OCI-LY7 (cell line): ENCODE data around the gene UVSSA. TPM values are rescaled to one million over a fixed set of nuclear protein-coding genes. Genes with fewer than 3 reads are reported as not detected.

Experiments
- BruUV-seq: library from RNA; stranded (reverse); fragments of 400-500 nt; replicated peaks from 2 replicates; lab custom pipeline; 2021; lab: Mats Ljungman, UMichigan
- CTCF ChIA-PET: fragments of 300-600 bp; sonication (Branson Sonifier 250); formaldehyde crosslinking; loops from one replicate; lab custom pipeline; 2022; ENCODE audit warnings: antibody characterized with exemption; ENCODE audit not compliant: unreplicated experiment; lab: Charles Lee
- POLR2A ChIA-PET: fragments of 300-600 bp; sonication (Branson Sonifier 250); formaldehyde crosslinking; loops from one replicate; lab custom pipeline; 2022; ENCODE audit warnings: antibody characterized with exemption; lab: Charles Lee
- DNase-seq: peaks from one replicate; pipeline ENCODE4 v3.0.0-alpha.2; 2015; ENCODE audit warnings: low spot score
- H2AFZ ChIP-seq: fragments of 200-600 bp; sonication (generic), shearing (Covaris generic); 2 replicates; pipeline ENCODE4 v1.6.1; 2014; ENCODE audit warnings: mild to moderate bottlenecking, antibody characterized with exemption, low read length, moderate library complexity
- H3K27ac ChIP-seq: fragments of 200-600 bp; sonication (generic); 2 replicates; pipeline ENCODE4 v1.5.1; 2014; ENCODE audit warnings: mixed run types, low read depth, mild to moderate bottlenecking, moderate library complexity, low read length, inconsistent platforms; ENCODE audit not compliant: poor library complexity, severe bottlenecking
- H3K36me3 ChIP-seq: fragments of 200-600 bp; sonication (generic); 2 replicates; pipeline ENCODE4 v1.6.1; 2014; ENCODE audit warnings: mild to moderate bottlenecking, antibody characterized with exemption, low read length, moderate library complexity, mixed read lengths; ENCODE audit not compliant: insufficient read depth
- H3K4me1 ChIP-seq: fragments of 200-600 bp; sonication (generic); 2 replicates; pipeline ENCODE4 v1.5.1; 2014; ENCODE audit warnings: mild to moderate bottlenecking, low read length; ENCODE audit not compliant: insufficient read depth, poor library complexity, severe bottlenecking
- H3K4me2 ChIP-seq: fragments of 200-600 bp; sonication (generic); 2 replicates; pipeline ENCODE4 v1.6.1; 2014; ENCODE audit warnings: mild to moderate bottlenecking, low read length
- H3K4me3 ChIP-seq: fragments of 200-600 bp; sonication (generic); 2 replicates; pipeline ENCODE4 v1.5.1; 2014; ENCODE audit warnings: mild to moderate bottlenecking, low read depth, low read length; ENCODE audit not compliant: poor library complexity, severe bottlenecking
- H3K79me2 ChIP-seq: fragments of 200-600 bp; sonication (generic); 2 replicates; pipeline ENCODE4 v1.6.1; 2016; ENCODE audit warnings: low read depth, mild to moderate bottlenecking, low read length, moderate library complexity, mixed read lengths; ENCODE audit not compliant: insufficient read depth
- H3K9me2 ChIP-seq: fragments of 200-600 bp; sonication (generic); 2 replicates; pipeline ENCODE4 v1.6.1; 2016; ENCODE audit warnings: mild to moderate bottlenecking, low read length, mixed read lengths; ENCODE audit not compliant: insufficient read depth
- H3K9me3 ChIP-seq: fragments of 200-600 bp; sonication (generic); 2 replicates; pipeline ENCODE4 v1.6.1; 2014; ENCODE audit warnings: mild to moderate bottlenecking, mixed run types, low read length, mixed read lengths
- H4K20me1 ChIP-seq: fragments of 200-600 bp; sonication (generic); 2 replicates; pipeline ENCODE4 v1.6.1; 2014; ENCODE audit warnings: mild to moderate bottlenecking, antibody characterized with exemption, low read length, moderate library complexity, mixed read lengths; ENCODE audit not compliant: insufficient read depth
- CTCF ChIP-seq: fragments of 200-600 bp; sonication (generic); conservative IDR thresholded peaks from 2 replicates; pipeline ENCODE4 v1.5.1; 2014; ENCODE audit warnings: mild to moderate bottlenecking, antibody characterized with exemption, low read length, moderate library complexity, mixed read lengths
- EZH2phosphoT487 ChIP-seq: fragments of 200-600 bp; sonication (generic); IDR thresholded peaks from 2 replicates; pipeline ENCODE4 v1.6.1; 2018; ENCODE audit warnings: low read depth, borderline replicate concordance, mild to moderate bottlenecking, mixed run types, antibody characterized with exemption, low read length, moderate library complexity, mixed read lengths
- intact Hi-C: fragments of 100-400 bp; cut with micrococcal nuclease; formaldehyde crosslinking; loops from one replicate; pipeline ENCODE4 v1.10.0; 2022; ENCODE audit not compliant: unreplicated experiment
- total RNA-seq, 2 experiments: library from RNA; depleted of rRNA in 1 of 2; stranded (reverse); fragments of >200 nt in 1 of 2; shearing (Covaris generic) in 1 of 2; gene quantifications; 2 replicates each; pipeline ENCODE4 v1.2.3, GENCODE V29; 2014 to 2022

Gene UVSSA
- total RNA-seq, 2 experiments from 2014 or later, result 13.2 to 43.2 TPM

- H3K27ac ChIP-seq, result peak overlapping the region; percentile 61
- intact Hi-C loops, result loop anchor here (1.0 to 5.0 kb wide), 7 partner anchors 57 to 375 kb away; partner anchors contain the start of genes CTBP1, FGFRL1, MAEA and TACC3
- peaks cover 5% of the 10 kb centered on the region; the same call in 1 of the 2 replicates for H4K20me1 ChIP-seq
- H3K79me2 ChIP-seq, result peaks cover 17% of the 10 kb centered on the region; the same call in 1 of the 2 replicates
- CTCF ChIA-PET, result interaction anchor here (0.6 to 1.5 kb wide), 3 partner anchors 65 to 639 kb away, joined by 3 read pairs; no protein-coding TSS in a partner anchor
- no TSS peak for BruUV-seq
- H3K4me3 ChIP-seq, result peak overlapping the region; percentile 97
- POLR2A ChIA-PET, result interaction anchor here (0.6 to 2.1 kb wide), 4 partner anchors 56 to 242 kb away, joined by 3 to 10 read pairs (median 4); partner anchors contain the start of gene MAEA
- H3K9me2 ChIP-seq, result no peaks in the 10 kb centered on the region
- peaks cover 22% of the 10 kb centered on the region for H3K36me3 ChIP-seq
- peak; percentile 71 for DNase-seq
- TF ChIP-seq EZH2phosphoT487 (no peak), CTCF (peak; percentile 51; the same call in 1 of the 2 replicates)
- no peaks in the 10 kb centered on the region for H3K9me3 ChIP-seq
- peaks cover 29% of the 10 kb centered on the region for H3K4me1 ChIP-seq
- H2AFZ ChIP-seq, result peak overlapping the region; percentile 93
- peak overlapping the region; percentile 78 for H3K4me2 ChIP-seq
Observed at GRCh38 chr4:1345903-1346780, 866 bp upstream of the UVSSA start.

- H3K4me3 ChIP-seq, result peak overlapping the region; percentile 76
- H4K20me1 ChIP-seq, result peaks cover 5% of the 10 kb centered on the region; the same call in 1 of the 2 replicates
- intact Hi-C loops, result loop anchor here (1.0 to 5.0 kb wide), 6 partner anchors 59 to 373 kb away; partner anchors contain the start of genes FGFRL1, MAEA, TACC3 and TMEM129
- H3K9me2 ChIP-seq, result no peaks in the 10 kb centered on the region
- peak overlapping the region; percentile 40; the same call in 1 of the 2 replicates for H2AFZ ChIP-seq
- peak; percentile 70 for DNase-seq
- H3K27ac ChIP-seq, result peak overlapping the region; percentile 51
- H3K36me3 ChIP-seq, result peaks cover 19% of the 10 kb centered on the region
- H3K79me2 ChIP-seq, result peaks cover 17% of the 10 kb centered on the region; the same call in 1 of the 2 replicates
- H3K4me1 ChIP-seq, result peaks cover 29% of the 10 kb centered on the region
- no peak for TF ChIP-seq EZH2phosphoT487
- no peak for TF ChIP-seq CTCF
- POLR2A ChIA-PET, result interaction anchor here (0.7 to 2.1 kb wide), 3 partner anchors 57 to 100 kb away, joined by 3 to 10 read pairs (median 4); partner anchors contain the start of gene MAEA
- peak overlapping the region; percentile 76 for H3K4me2 ChIP-seq
- no peaks in the 10 kb centered on the region for H3K9me3 ChIP-seq
- BruUV-seq, result no TSS peak
- CTCF ChIA-PET, result no interaction called here
Observed at GRCh38 chr4:1347410-1347864, 429 bp downstream of the UVSSA start.
